IPS-20b (cell line): ENCODE data around the gene CNIH2.
A peak's percentile ranks its signal among the peaks of the same experiment; 100 is the strongest.

ENCODE experiments used
- H3K27ac ChIP-seq: one replicate; pipeline ENCODE4 v1.5.1; 2013; ENCODE audit warnings: low read length
- H3K27me3 ChIP-seq: 2 replicates; pipeline ENCODE4 v1.6.1; 2013; ENCODE audit warnings: mild to moderate bottlenecking, low read length, inconsistent platforms; ENCODE audit not compliant: insufficient read depth
- H3K36me3 ChIP-seq: 2 replicates; pipeline ENCODE4 v1.6.1; 2013; ENCODE audit warnings: low read depth, mild to moderate bottlenecking, inconsistent platforms, low read length, moderate library complexity; ENCODE audit not compliant: insufficient read depth
- H3K4me1 ChIP-seq: 2 replicates; pipeline ENCODE4 v1.6.1; 2013; ENCODE audit warnings: mild to moderate bottlenecking, control low read depth, inconsistent platforms, low read length, moderate library complexity; ENCODE audit not compliant: insufficient read depth
- H3K4me3 ChIP-seq: 2 replicates; pipeline ENCODE4 v1.5.1; 2013; ENCODE audit warnings: mild to moderate bottlenecking, low read length, inconsistent platforms
- H3K9ac ChIP-seq: 2 replicates; pipeline ENCODE4 v1.6.1; 2013; ENCODE audit warnings: low read depth, mild to moderate bottlenecking, inconsistent platforms, low read length, moderate library complexity
- H3K9me3 ChIP-seq: 2 replicates; pipeline ENCODE4 v1.6.1; 2013; ENCODE audit warnings: mild to moderate bottlenecking, low read depth, low read length, inconsistent platforms; ENCODE audit not compliant: insufficient read depth

Gene CNIH2

GRCh38 chr11:66278363-66279091, 552 bp downstream of the CNIH2 start:
- Histone ChIP-seq H3K9me3 (no peaks in the 10 kb centered on the region), H3K9ac (no peak overlapping the region), H3K27ac (no peak overlapping the region), H3K27me3 (peaks cover 9% of the 10 kb centered on the region; the same call in 1 of the 2 replicates), H3K36me3 (peaks cover 27% of the 10 kb centered on the region; the same call in 1 of the 2 replicates), H3K4me3 (peak overlapping the region; percentile 63; the same call in 1 of the 2 replicates), H3K4me1 (peaks cover 7% of the 10 kb centered on the region; the same call in 1 of the 2 replicates)

DNA sequence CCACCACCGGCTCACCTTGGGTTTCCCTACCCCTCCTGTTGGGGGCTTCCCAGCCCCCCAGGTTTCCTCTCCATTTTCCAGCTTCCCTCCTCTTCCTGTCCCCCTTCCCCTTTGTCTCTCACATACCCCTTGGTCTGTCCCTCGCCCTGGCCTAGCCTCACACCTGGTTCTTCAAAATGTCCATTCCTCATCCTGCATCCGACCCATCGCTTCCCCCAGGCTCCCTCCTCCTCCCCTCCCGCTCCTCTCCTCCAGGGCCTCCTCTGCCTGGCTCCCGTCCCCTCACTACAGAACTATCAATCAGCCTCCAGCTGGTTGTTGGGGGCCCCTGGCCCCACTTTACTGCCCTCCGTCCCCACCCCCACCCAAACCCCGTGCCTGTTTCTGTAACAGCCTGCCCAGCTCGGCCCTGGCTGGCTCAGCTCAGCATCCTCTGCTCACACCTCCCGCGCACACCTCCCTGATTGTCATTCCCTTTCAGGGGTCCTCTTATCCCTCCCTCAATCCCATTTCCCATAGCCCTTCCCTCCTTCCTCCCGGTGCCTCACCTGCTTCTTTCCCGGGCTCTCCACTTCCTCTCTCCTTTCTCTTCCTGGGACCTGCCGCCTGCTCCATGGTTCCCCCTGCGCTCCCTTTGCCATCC, 1.2 kb downstream of the CNIH2 start:
- Histone ChIP-seq H3K9ac (no peak overlapping the region), H3K27me3 (peaks cover 9% of the 10 kb centered on the region; the same call in 1 of the 2 replicates), H3K9me3 (no peaks in the 10 kb centered on the region), H3K27ac (no peak overlapping the region), H3K36me3 (peaks cover 20% of the 10 kb centered on the region), H3K4me1 (peaks cover 7% of the 10 kb centered on the region; the same call in 1 of the 2 replicates), H3K4me3 (peak overlapping the region; percentile 63; the same call in 1 of the 2 replicates)

DNA sequence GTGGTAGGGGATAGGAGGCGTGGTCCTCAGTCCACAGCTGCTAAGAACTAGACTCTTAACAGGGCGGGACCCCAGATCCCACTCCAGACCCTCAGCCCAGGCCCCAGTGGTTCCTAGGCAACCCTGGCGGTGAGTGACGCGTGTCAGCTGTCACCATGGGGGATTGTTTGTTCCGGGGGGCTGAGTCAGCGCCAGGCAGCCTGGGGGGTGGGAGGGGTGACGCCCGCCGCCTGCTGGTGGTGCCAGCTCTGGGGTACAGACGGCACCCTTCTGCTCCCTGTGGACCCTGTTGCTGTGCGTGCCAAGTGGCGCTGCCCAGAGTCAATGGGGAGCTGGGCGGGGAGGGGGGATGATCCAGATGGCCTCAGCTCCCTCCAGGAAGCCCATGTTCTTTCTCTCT, 2.5 kb downstream of the CNIH2 start:
- peaks cover 7% of the 10 kb centered on the region; the same call in 1 of the 2 replicates for H3K4me1 ChIP-seq
- no peak overlapping the region for H3K4me3 ChIP-seq
- H3K9me3 ChIP-seq, result no peaks in the 10 kb centered on the region
- no peak overlapping the region for H3K27ac ChIP-seq
- H3K27me3 ChIP-seq, result peaks cover 9% of the 10 kb centered on the region; the same call in 1 of the 2 replicates
- peaks cover 14% of the 10 kb centered on the region for H3K36me3 ChIP-seq
- H3K9ac ChIP-seq, result no peak overlapping the region

GRCh38 chr11:66281001-66281400, 3.0 kb downstream of the CNIH2 start:
- H3K9ac ChIP-seq, result no peak overlapping the region
- no peaks in the 10 kb centered on the region for H3K9me3 ChIP-seq
- peaks cover 9% of the 10 kb centered on the region for H3K36me3 ChIP-seq
- H3K27me3 ChIP-seq, result peaks cover 9% of the 10 kb centered on the region; the same call in 1 of the 2 replicates
- H3K4me1 ChIP-seq, result peaks cover 7% of the 10 kb centered on the region; the same call in 1 of the 2 replicates
- H3K27ac ChIP-seq, result no peak overlapping the region
- no peak overlapping the region for H3K4me3 ChIP-seq

DNA sequence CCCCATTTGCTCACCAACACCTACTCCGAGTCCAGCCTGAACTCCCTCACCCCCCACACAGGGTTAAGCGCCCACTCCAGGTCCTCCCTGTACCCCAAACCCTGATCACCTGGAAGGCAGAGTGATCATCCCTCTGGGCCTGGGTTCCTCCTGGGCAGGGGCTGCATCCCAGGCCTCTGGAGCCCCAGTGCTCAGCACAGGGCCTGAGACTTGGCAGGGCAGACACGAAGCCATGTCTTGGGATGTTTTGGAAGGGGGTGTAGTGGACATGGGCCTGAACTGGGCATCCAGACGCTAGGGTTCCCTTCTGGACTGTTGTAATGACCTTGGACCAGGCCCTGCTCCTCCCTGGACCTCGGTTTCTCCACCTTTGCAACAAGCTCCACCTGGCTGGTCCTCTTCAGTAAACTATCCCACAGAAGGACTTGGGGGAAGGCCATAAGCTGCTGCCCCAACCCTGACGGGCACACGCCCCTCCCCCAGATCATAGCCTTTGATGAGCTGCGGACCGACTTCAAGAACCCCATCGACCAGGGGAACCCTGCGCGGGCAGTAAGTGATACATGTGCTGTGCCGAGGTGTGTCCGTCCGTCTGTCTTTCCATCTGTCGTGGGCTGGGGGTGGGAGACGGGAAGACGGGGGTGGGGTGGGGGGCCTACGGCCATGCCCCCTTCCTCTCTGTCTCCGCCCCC, 3.9 kb downstream of the CNIH2 start:
- Histone ChIP-seq H3K4me1 (peaks cover 7% of the 10 kb centered on the region; the same call in 1 of the 2 replicates), H3K9ac (no peak overlapping the region), H3K27me3 (peaks cover 9% of the 10 kb centered on the region; the same call in 1 of the 2 replicates), H3K36me3 (peaks cover 4% of the 10 kb centered on the region; the same call in 1 of the 2 replicates), H3K9me3 (no peaks in the 10 kb centered on the region), H3K27ac (no peak overlapping the region), H3K4me3 (no peak overlapping the region; the same call in 1 of the 2 replicates)

GRCh38 chr11:66282468-66283455, 4.8 kb downstream of the CNIH2 start:
- Histone ChIP-seq H3K4me1 (peaks cover 7% of the 10 kb centered on the region; the same call in 1 of the 2 replicates), H3K9ac (no peak overlapping the region), H3K27ac (no peak overlapping the region), H3K27me3 (peaks cover 9% of the 10 kb centered on the region; the same call in 1 of the 2 replicates), H3K4me3 (peak overlapping the region; percentile 35; the same call in 1 of the 2 replicates), H3K36me3 (peaks cover 4% of the 10 kb centered on the region; the same call in 1 of the 2 replicates), H3K9me3 (no peaks in the 10 kb centered on the region)

- H3K4me3 ChIP-seq, result no peak overlapping the region
- peaks cover 7% of the 10 kb centered on the region; the same call in 1 of the 2 replicates for H3K4me1 ChIP-seq
- H3K27ac ChIP-seq, result no peak overlapping the region
- H3K9ac ChIP-seq, result no peak overlapping the region
- H3K9me3 ChIP-seq, result no peaks in the 10 kb centered on the region
- peaks cover 9% of the 10 kb centered on the region; the same call in 1 of the 2 replicates for H3K27me3 ChIP-seq
- peaks cover 4% of the 10 kb centered on the region; the same call in 1 of the 2 replicates for H3K36me3 ChIP-seq
Measured at GRCh38 chr11:66283461-66284105, 5.6 kb downstream of the CNIH2 start.

- Histone ChIP-seq H3K27ac (no peak overlapping the region), H3K4me1 (peaks cover 4% of the 10 kb centered on the region; the same call in 1 of the 2 replicates), H3K9me3 (no peaks in the 10 kb centered on the region), H3K36me3 (peaks cover 4% of the 10 kb centered on the region; the same call in 1 of the 2 replicates), H3K4me3 (no peak overlapping the region), H3K9ac (no peak overlapping the region), H3K27me3 (peaks cover 4% of the 10 kb centered on the region; the same call in 1 of the 2 replicates)
Measured at GRCh38 chr11:66284526-66285078, 6.6 kb downstream of the CNIH2 start.

- Histone ChIP-seq H3K9ac (no peak overlapping the region), H3K36me3 (peaks cover 4% of the 10 kb centered on the region; the same call in 1 of the 2 replicates), H3K27ac (no peak overlapping the region), H3K9me3 (no peaks in the 10 kb centered on the region), H3K4me3 (no peak overlapping the region), H3K27me3 (peaks cover 12% of the 10 kb centered on the region), H3K4me1 (peaks cover 8% of the 10 kb centered on the region; the same call in 1 of the 2 replicates)
Measured at GRCh38 chr11:66285250-66285947, 7.4 kb downstream of the CNIH2 start.
